ENCODE measurements around the gene IL3RA. TPM values are rescaled to one million over a fixed set of nuclear protein-coding genes. Genes with fewer than 3 reads are reported as not detected.
A peak's percentile ranks its signal among the peaks of the same experiment; 100 is the strongest.

IL3RA gene
- total and polyA plus RNA-seq, 2 of the 8 experiments (the other 6 are each of a cell fraction or from before 2014, with no cell fraction given): 0.11 TPM; not detected in 1

DNA sequence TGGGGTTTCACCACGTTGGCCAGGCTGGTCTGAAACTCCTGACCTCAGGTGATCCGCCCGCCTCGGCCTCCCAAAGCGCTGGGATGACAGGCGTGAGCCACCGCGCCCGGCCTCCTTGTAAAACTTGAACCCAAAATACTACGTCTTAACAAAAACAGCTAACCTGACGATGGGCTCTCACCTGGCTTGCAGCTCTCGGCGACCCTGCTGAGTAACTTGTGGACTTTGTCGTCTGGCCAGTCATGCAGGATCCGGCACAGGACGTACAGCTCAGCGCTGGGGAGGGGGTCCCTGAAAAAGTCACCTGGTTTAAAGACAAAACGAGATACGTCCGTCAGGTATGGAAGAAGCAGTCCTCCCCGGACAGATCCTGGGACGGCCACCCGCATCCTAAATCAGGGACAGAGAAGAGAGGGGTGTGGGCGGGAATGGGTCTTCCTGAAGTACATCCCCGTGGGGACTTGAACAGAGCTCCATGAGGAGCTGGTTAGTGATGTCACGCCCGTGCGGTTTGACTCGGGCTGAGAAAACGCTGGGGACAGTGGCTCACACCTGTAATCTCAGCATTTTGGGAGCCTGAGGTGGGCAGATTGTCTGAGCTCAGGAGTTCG is 76.1 kb downstream of the IL3RA start:
- no peaks in the 10 kb centered on the region for H3K27me3 ChIP-seq (replicated peaks in 1 of 4; ENCODE audit: control insufficient read depth in 3 of 4, extremely low read depth in 1 of 4, insufficient read depth in 3 of 4, low read length in 3 of 4)
- H4K5ac ChIP-seq (ENCODE audit: insufficient read length, low read depth, low read length): no peak overlapping the region
- ChIA-PET POLR2A (ENCODE audit: partially characterized antibody) (no interaction called here), CTCF (ENCODE audit: partially characterized antibody) (no interaction called here)
- DNase-seq (ENCODE audit: low read depth in 1 of 2, low spot score in 2 of 2): no peak
- H3K9me3 ChIP-seq (ENCODE audit: insufficient read depth in 2 of 2, low read depth in 1 of 2, low read length in 1 of 2): no peaks in the 10 kb centered on the region
- H3K79me1 ChIP-seq (ENCODE audit: low read depth, low read length): peaks cover 2% of the 10 kb centered on the region
- H3K4ac ChIP-seq (replicated peaks; ENCODE audit: insufficient read length, low read depth, low read length): no peak overlapping the region
- no peak overlapping the region for H2BK20ac ChIP-seq (ENCODE audit: low read length)
- H3K23me2 ChIP-seq (ENCODE audit: low read depth, low read length): 0 out of 2 replicates have a peak, but pooled peaks cover 4% of the 10 kb centered on the region
- H3K4me2 ChIP-seq (ENCODE audit: insufficient read depth in 1 of 2, low read depth in 2 of 2, low read length in 2 of 2): no peak overlapping the region
- WGBS, 2 experiments (ENCODE audit: extremely low coverage in 1 of 2, insufficient coverage in 1 of 2, insufficient read length in 1 of 2, insufficient replicate concordance in 2 of 2, low coverage in 1 of 2, low lambda C conversion rate in 2 of 2, missing lambda C conversion rate in 1 of 2): 96% methylated on average over 31 of the region's 31 CpGs; no CpG with 5 or more reads in 1 of the 2 experiments
- no peak overlapping the region for H2BK5ac ChIP-seq (ENCODE audit: low read depth, low read length)
- no peak overlapping the region for H4K91ac ChIP-seq (replicated peaks; ENCODE audit: insufficient read length, low read length)
- peaks cover 2 to 25% of the 10 kb centered on the region in 2 experiments for H4K20me1 ChIP-seq (replicated peaks in 1 of 2; ENCODE audit: control insufficient read depth in 1 of 2, insufficient read depth in 2 of 2, low read length in 2 of 2)
- no peak overlapping the region for H4K8ac ChIP-seq (ENCODE audit: extremely low read depth, insufficient read depth, low read length)
- no peak overlapping the region for H2AK5ac ChIP-seq (ENCODE audit: low read depth, low read length)
- no peak overlapping the region for H2AFZ ChIP-seq (ENCODE audit: low read length)
- H3K18ac ChIP-seq (ENCODE audit: extremely low read depth, low read length): no peak overlapping the region
- peaks cover 28 to 62% (median 46%) of the 10 kb centered on the region in 4 experiments for H3K36me3 ChIP-seq (ENCODE audit: control insufficient read depth in 2 of 4, insufficient read depth in 4 of 4, low read length in 3 of 4)
- no peak overlapping the region for H3K14ac ChIP-seq (ENCODE audit: insufficient read length)
- TF ChIP-seq RFX5 (IDR thresholded peaks at IDR 0.05; ENCODE audit: borderline replicate concordance, low read depth, low read length) (no peak), RBBP5 (IDR thresholded peaks at IDR 0.05; ENCODE audit: borderline replicate concordance, low read depth, low read length) (no peak), GABPA (IDR thresholded peaks at IDR 0.05; ENCODE audit: borderline replicate concordance, insufficient read depth, low read length) (no peak), POLR2AphosphoS5 (IDR thresholded peaks at IDR 0.05; ENCODE audit: low read depth, low read length) (0 out of 2 replicates have a peak, but pooled peaks have one; percentile 10), RXRA (IDR thresholded peaks at IDR 0.05; ENCODE audit: insufficient read depth, low read depth, low read length) (no peak)
- no peak overlapping the region for H2BK15ac ChIP-seq (ENCODE audit: low read length)
- no peak overlapping the region for H3K4me3 ChIP-seq (ENCODE audit: extremely low read depth in 1 of 4, insufficient read depth in 2 of 4, low read depth in 3 of 4, low read length in 4 of 4)
- H2BK12ac ChIP-seq (ENCODE audit: low read depth, low read length): no peak overlapping the region
- no peak overlapping the region for H3K27ac ChIP-seq (ENCODE audit: low read depth, low read length)
- H3K56ac ChIP-seq (replicated peaks; ENCODE audit: insufficient read length, low read depth, low read length): no peak overlapping the region
- H3K23ac ChIP-seq (ENCODE audit: insufficient read length): no peak overlapping the region
- H3K9ac ChIP-seq (replicated peaks in 1 of 4; ENCODE audit: extremely low read depth in 1 of 4, low read depth in 3 of 4, low read length in 3 of 4): no peak overlapping the region
- no peak for FAIRE-seq
- no peak overlapping the region for H2BK120ac ChIP-seq (replicated peaks; ENCODE audit: low read depth, low read length)
- no peaks in the 10 kb centered on the region for H3K4me1 ChIP-seq (replicated peaks in 1 of 4; ENCODE audit: control insufficient read depth in 3 of 4, insufficient read depth in 4 of 4, low read length in 3 of 4)
- no peaks in the 10 kb centered on the region; a peak in 1 of 4 replicates for H3K79me2 ChIP-seq (ENCODE audit: control insufficient read depth in 1 of 2, insufficient read depth in 2 of 2, low read length in 2 of 2)

Data from H1 (cell line).